Measurements from ENCODE around the gene STXBP5.

STXBP5 gene

DNA sequence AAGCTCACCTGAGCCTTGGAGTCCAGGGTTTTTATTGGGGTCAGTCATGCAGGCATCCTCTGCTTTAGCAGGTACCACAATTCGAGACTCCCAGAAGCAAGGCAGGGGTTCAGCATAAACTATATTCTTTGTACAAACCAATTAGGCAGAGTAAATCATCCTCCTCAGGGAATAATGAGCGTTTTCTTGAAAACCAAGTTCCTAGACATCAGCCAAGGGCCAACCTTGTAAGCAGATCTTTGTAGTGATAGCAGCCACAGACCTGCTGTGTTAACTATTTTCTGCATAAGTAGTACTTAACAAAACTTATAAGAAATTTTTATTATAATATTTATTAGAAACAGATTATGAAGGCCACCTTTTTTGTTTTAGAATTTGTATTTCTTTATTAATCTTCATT lies 74.7 kb downstream of the STXBP5 start:
- no peaks in the 10 kb centered on the region; the same call in none of the 2 replicates for H3K36me3 ChIP-seq (ENCODE audit: insufficient read depth, low read length)
- H3K4me3 ChIP-seq: no peak overlapping the region
- no peak overlapping the region for H3K9ac ChIP-seq (ENCODE audit: insufficient read length)
- peak; percentile 51 for DNase-seq (ENCODE audit: low read depth, low spot score)
- no peak for TF ChIP-seq POLR2AphosphoS5 (IDR thresholded peaks at IDR 0.05; ENCODE audit: borderline replicate concordance, low read depth, low read length)
- H3K9me3 ChIP-seq (ENCODE audit: low read depth, low read length): no peaks in the 10 kb centered on the region
- no peak overlapping the region for H3K27ac ChIP-seq

DNA sequence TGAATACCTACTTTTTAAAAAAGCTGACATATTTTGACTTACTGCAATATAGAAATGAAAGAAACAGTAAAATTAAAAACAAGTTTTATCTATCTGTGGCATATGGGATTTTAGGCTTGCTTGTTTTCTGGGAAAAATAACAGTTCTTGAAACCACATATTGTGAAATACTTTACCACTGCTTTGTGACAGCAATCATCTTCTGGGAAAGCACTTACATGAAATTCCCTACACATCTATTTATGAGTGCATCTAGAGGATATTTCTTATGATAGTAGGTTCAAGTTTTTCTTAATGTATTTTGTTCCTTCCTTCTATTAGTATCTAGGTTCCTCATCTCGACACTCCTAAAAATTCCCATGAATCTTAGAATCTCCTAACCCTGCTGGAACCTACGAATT lies 75.2 kb downstream of the STXBP5 start:
- no peaks in the 10 kb centered on the region for H3K9me3 ChIP-seq (ENCODE audit: low read depth, low read length)
- H3K4me3 ChIP-seq: no peak overlapping the region
- peak; percentile 30 for DNase-seq (ENCODE audit: low read depth, low spot score)
- TF ChIP-seq POLR2AphosphoS5 (IDR thresholded peaks at IDR 0.05; ENCODE audit: borderline replicate concordance, low read depth, low read length) (no peak), EZH2 (IDR thresholded peaks at IDR 0.05) (no peak), FOXP2 (optimal IDR thresholded peaks at IDR 0.05; ENCODE audit: control extremely low read depth, extremely low read length, insufficient read depth) (no peak)
- no peak overlapping the region for H3K9ac ChIP-seq (ENCODE audit: insufficient read length)
- H3K27ac ChIP-seq: no peak overlapping the region
- H3K36me3 ChIP-seq (ENCODE audit: insufficient read depth, low read length): no peaks in the 10 kb centered on the region; the same call in none of the 2 replicates

GRCh38 chr6:147281895-147282565 lies 77.8 kb downstream of the STXBP5 start:
- H3K4me3 ChIP-seq: no peak overlapping the region
- H3K9me3 ChIP-seq (ENCODE audit: low read depth, low read length): no peaks in the 10 kb centered on the region
- TF ChIP-seq FOXP2 (optimal IDR thresholded peaks at IDR 0.05; ENCODE audit: control extremely low read depth, extremely low read length, insufficient read depth): no peak
- TF ChIP-seq POLR2AphosphoS5 (IDR thresholded peaks at IDR 0.05; ENCODE audit: borderline replicate concordance, low read depth, low read length): no peak
- no peak for TF ChIP-seq EZH2 (IDR thresholded peaks at IDR 0.05)

GRCh38 chr6:147282566-147282959 lies 78.3 kb downstream of the STXBP5 start:
- no peaks in the 10 kb centered on the region for H3K9me3 ChIP-seq (ENCODE audit: low read depth, low read length)
- no peak overlapping the region for H3K9ac ChIP-seq (ENCODE audit: insufficient read length)
- TF ChIP-seq EZH2 (IDR thresholded peaks at IDR 0.05) (no peak), POLR2AphosphoS5 (IDR thresholded peaks at IDR 0.05; ENCODE audit: borderline replicate concordance, low read depth, low read length) (no peak), FOXP2 (optimal IDR thresholded peaks at IDR 0.05; ENCODE audit: control extremely low read depth, extremely low read length, insufficient read depth) (no peak)
- no peak overlapping the region for H3K27ac ChIP-seq
- no peaks in the 10 kb centered on the region; the same call in none of the 2 replicates for H3K36me3 ChIP-seq (ENCODE audit: insufficient read depth, low read length)
- H3K4me3 ChIP-seq: no peak overlapping the region
- no peak for DNase-seq (ENCODE audit: low read depth, low spot score)

More at GRCh38 chr6:147281895-147282565, 77.8 kb downstream of the STXBP5 start:
- Histone ChIP-seq H3K27ac (no peak overlapping the region), H3K9ac (ENCODE audit: insufficient read length) (no peak overlapping the region), H3K36me3 (ENCODE audit: insufficient read depth, low read length) (no peaks in the 10 kb centered on the region; the same call in none of the 2 replicates)
- no peak for DNase-seq (ENCODE audit: low read depth, low spot score)

DNA sequence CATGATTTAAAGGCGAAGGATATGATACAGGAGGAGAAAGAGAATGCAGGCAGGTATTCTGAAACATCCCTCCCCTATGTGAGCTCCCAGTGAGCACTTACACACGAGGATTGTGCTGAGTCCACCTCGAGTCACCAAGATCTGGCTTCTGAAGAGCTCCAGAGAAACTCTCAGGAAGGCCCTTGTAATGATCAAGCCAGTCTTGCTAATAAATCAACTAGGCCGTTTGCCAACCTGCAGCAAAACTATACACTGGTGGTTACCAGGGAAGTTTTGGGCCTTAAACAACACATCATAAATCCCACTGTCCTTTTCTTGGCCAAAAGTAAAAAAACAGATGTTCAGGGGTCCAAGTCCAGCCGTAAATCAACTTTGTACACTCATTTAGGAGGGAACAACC lies 79.2 kb downstream of the STXBP5 start:
- H3K27ac ChIP-seq: no peak overlapping the region
- no peak overlapping the region for H3K9ac ChIP-seq (ENCODE audit: insufficient read length)

GRCh38 chr6:147285087-147285855 lies 81.1 kb downstream of the STXBP5 start:
- Histone ChIP-seq H3K4me3 (no peak overlapping the region), H3K9ac (ENCODE audit: insufficient read length) (no peak overlapping the region), H3K9me3 (ENCODE audit: low read depth, low read length) (no peaks in the 10 kb centered on the region), H3K36me3 (ENCODE audit: insufficient read depth, low read length) (no peaks in the 10 kb centered on the region; the same call in none of the 2 replicates), H3K27ac (peak overlapping the region; percentile 22; the same call in 1 of the 2 replicates)
- peak; percentile 14 for DNase-seq (ENCODE audit: low read depth, low spot score)
- TF ChIP-seq POLR2AphosphoS5 (IDR thresholded peaks at IDR 0.05; ENCODE audit: borderline replicate concordance, low read depth, low read length): no peak
- no peak for TF ChIP-seq EZH2 (IDR thresholded peaks at IDR 0.05)
- no peak for TF ChIP-seq FOXP2 (optimal IDR thresholded peaks at IDR 0.05; ENCODE audit: control extremely low read depth, extremely low read length, insufficient read depth)

More for the DNA sequence above, 79.2 kb downstream of the STXBP5 start:
- Histone ChIP-seq H3K36me3 (ENCODE audit: insufficient read depth, low read length) (no peaks in the 10 kb centered on the region; the same call in none of the 2 replicates), H3K4me3 (no peak overlapping the region), H3K9me3 (ENCODE audit: low read depth, low read length) (no peaks in the 10 kb centered on the region)
- DNase-seq (ENCODE audit: low read depth, low spot score): no peak
- TF ChIP-seq FOXP2 (optimal IDR thresholded peaks at IDR 0.05; ENCODE audit: control extremely low read depth, extremely low read length, insufficient read depth) (no peak), POLR2AphosphoS5 (IDR thresholded peaks at IDR 0.05; ENCODE audit: borderline replicate concordance, low read depth, low read length) (no peak), EZH2 (IDR thresholded peaks at IDR 0.05) (no peak)

- TF ChIP-seq FOXP2 (optimal IDR thresholded peaks at IDR 0.05; ENCODE audit: control extremely low read depth, extremely low read length, insufficient read depth): no peak
- TF ChIP-seq EZH2 (IDR thresholded peaks at IDR 0.05): no peak
- TF ChIP-seq POLR2AphosphoS5 (IDR thresholded peaks at IDR 0.05; ENCODE audit: borderline replicate concordance, low read depth, low read length): no peak
- peak; percentile 5 for DNase-seq (ENCODE audit: low read depth, low spot score)
Observed at GRCh38 chr6:147287869-147288271, 83.7 kb downstream of the STXBP5 start.

GRCh38 chr6:147297124-147297523 lies 92.9 kb downstream of the STXBP5 start:
- no peak overlapping the region for H3K9ac ChIP-seq (ENCODE audit: insufficient read length)
- TF ChIP-seq POLR2AphosphoS5 (IDR thresholded peaks at IDR 0.05; ENCODE audit: borderline replicate concordance, low read depth, low read length): no peak
- TF ChIP-seq EZH2 (IDR thresholded peaks at IDR 0.05): no peak
- TF ChIP-seq FOXP2 (optimal IDR thresholded peaks at IDR 0.05; ENCODE audit: control extremely low read depth, extremely low read length, insufficient read depth): no peak
- peaks cover 7% of the 10 kb centered on the region; the same call in 1 of the 2 replicates for H3K36me3 ChIP-seq (ENCODE audit: insufficient read depth, low read length)

More at GRCh38 chr6:147287869-147288271, 83.7 kb downstream of the STXBP5 start:
- H3K9me3 ChIP-seq (ENCODE audit: low read depth, low read length): no peaks in the 10 kb centered on the region
- no peak overlapping the region for H3K27ac ChIP-seq
- no peak overlapping the region for H3K4me3 ChIP-seq
- H3K36me3 ChIP-seq (ENCODE audit: insufficient read depth, low read length): no peaks in the 10 kb centered on the region
- no peak overlapping the region for H3K9ac ChIP-seq (ENCODE audit: insufficient read length)

More at GRCh38 chr6:147297124-147297523, 92.9 kb downstream of the STXBP5 start:
- no peak for DNase-seq (ENCODE audit: low read depth, low spot score)
- Histone ChIP-seq H3K9me3 (ENCODE audit: low read depth, low read length) (no peaks in the 10 kb centered on the region), H3K27ac (no peak overlapping the region), H3K4me3 (no peak overlapping the region)
